ENCODE results near the gene USP31. TPM values are rescaled to one million over a fixed set of nuclear protein-coding genes. Genes with fewer than 3 reads are reported as not detected.

Gene USP31
- total and polyA plus RNA-seq, 2 of the 8 experiments (the other 6 are each of a cell fraction or from before 2014, with no cell fraction given): 6.7 to 19.0 TPM

- Histone ChIP-seq H3K9ac (replicated peaks in 1 of 4; ENCODE audit: extremely low read depth in 1 of 4, low read depth in 3 of 4, low read length in 3 of 4) (no peak overlapping the region), H3K4me3 (ENCODE audit: extremely low read depth in 1 of 4, insufficient read depth in 2 of 4, low read depth in 3 of 4, low read length in 4 of 4) (no peak overlapping the region), H2BK5ac (ENCODE audit: low read depth, low read length) (no peak overlapping the region), H3K79me1 (ENCODE audit: low read depth, low read length) (peaks cover 3% of the 10 kb centered on the region; the same call in 1 of the 2 replicates), H2BK20ac (ENCODE audit: low read length) (no peak overlapping the region), H3K4me2 (ENCODE audit: insufficient read depth in 1 of 2, low read depth in 2 of 2, low read length in 2 of 2) (no peak overlapping the region), H3K9me3 (ENCODE audit: insufficient read depth in 2 of 2, low read depth in 1 of 2, low read length in 1 of 2) (no peaks in the 10 kb centered on the region), H3K4me1 (replicated peaks in 1 of 4; ENCODE audit: control insufficient read depth in 3 of 4, insufficient read depth in 4 of 4, low read length in 3 of 4) (peaks cover 0 to 11% (median 7%) of the 10 kb centered on the region in 4 experiments; a peak in 3 of 7 replicates), H3K23ac (ENCODE audit: insufficient read length) (no peak overlapping the region), H3K4ac (replicated peaks; ENCODE audit: insufficient read length, low read depth, low read length) (no peak overlapping the region), H4K5ac (ENCODE audit: insufficient read length, low read depth, low read length) (no peak overlapping the region), H3K27me3 (replicated peaks in 1 of 4; ENCODE audit: control insufficient read depth in 3 of 4, extremely low read depth in 1 of 4, insufficient read depth in 3 of 4, low read length in 3 of 4) (no peaks in the 10 kb centered on the region), H3K56ac (replicated peaks; ENCODE audit: insufficient read length, low read depth, low read length) (no peak overlapping the region), H2BK12ac (ENCODE audit: low read depth, low read length) (no peak overlapping the region), H3K23me2 (ENCODE audit: low read depth, low read length) (no peaks in the 10 kb centered on the region), H2BK15ac (ENCODE audit: low read length) (no peak overlapping the region), H3K14ac (ENCODE audit: insufficient read length) (no peak overlapping the region), H2AK5ac (ENCODE audit: low read depth, low read length) (no peak overlapping the region), H4K8ac (ENCODE audit: extremely low read depth, insufficient read depth, low read length) (no peak overlapping the region), H3K36me3 (ENCODE audit: control insufficient read depth in 2 of 4, insufficient read depth in 4 of 4, low read length in 3 of 4) (no peaks in the 10 kb centered on the region; a peak in 1 of 8 replicates), H3K27ac (ENCODE audit: low read depth, low read length) (no peak overlapping the region), H2AFZ (ENCODE audit: low read length) (no peak overlapping the region), H4K91ac (replicated peaks; ENCODE audit: insufficient read length, low read length) (no peak overlapping the region), H2BK120ac (replicated peaks; ENCODE audit: low read depth, low read length) (no peak overlapping the region), H3K79me2 (ENCODE audit: control insufficient read depth in 1 of 2, insufficient read depth in 2 of 2, low read length in 2 of 2) (peaks cover 0 to 91% of the 10 kb centered on the region in 2 experiments; a peak in 3 of 4 replicates), H4K20me1 (replicated peaks in 1 of 2; ENCODE audit: control insufficient read depth in 1 of 2, insufficient read depth in 2 of 2, low read length in 2 of 2) (peaks cover 3 to 7% of the 10 kb centered on the region in 2 experiments), H3K18ac (ENCODE audit: extremely low read depth, low read length) (no peak overlapping the region)
- no peak for FAIRE-seq
- CTCF ChIA-PET (ENCODE audit: partially characterized antibody): interaction anchor here (0.6 to 1.3 kb wide), 4 partner anchors 9 to 315 kb away, joined by 3 to 5 read pairs (median 4); no protein-coding TSS in a partner anchor
- no peak for DNase-seq (ENCODE audit: low read depth in 1 of 2, low spot score in 2 of 2)
- 89% methylated on average over 2 of the region's 2 CpGs; no CpG with 5 or more reads in 1 of the 2 experiments for WGBS, 2 experiments (ENCODE audit: extremely low coverage in 1 of 2, insufficient coverage in 1 of 2, insufficient read length in 1 of 2, insufficient replicate concordance in 2 of 2, low coverage in 1 of 2, low lambda C conversion rate in 2 of 2, missing lambda C conversion rate in 1 of 2)
- POLR2A ChIA-PET (ENCODE audit: partially characterized antibody): interaction anchor here (1.1 to 1.2 kb wide), 2 partner anchors 25 to 29 kb away, joined by 3 to 4 read pairs; partner anchors contain the start of gene USP31
- TF ChIP-seq CEBPB (IDR thresholded peaks at IDR 0.05; ENCODE audit: low read depth, low read length): no peak
- TF ChIP-seq SP1 (IDR thresholded peaks at IDR 0.05; ENCODE audit: low read depth, low read length): no peak
- no peak for TF ChIP-seq EGR1 (IDR thresholded peaks at IDR 0.05; ENCODE audit: borderline replicate concordance, low read depth, low read length)
- no peak for TF ChIP-seq EP300 (IDR thresholded peaks at IDR 0.05; ENCODE audit: borderline replicate concordance in 1 of 2, low read depth in 2 of 2, low read length in 2 of 2)
- TF ChIP-seq CBX5 (IDR thresholded peaks at IDR 0.05; ENCODE audit: low read depth, low read length): no peak
These were observed 29.7 kb downstream of the USP31 start for GRCh38 chr16:23119570-23119969.
